GM18867 (cell line): Measurements from ENCODE around the gene ADCY7.
"Not testable (repeated sequence)": the region's sequence is repeated elsewhere in the genome, so short reads cannot be mapped to it uniquely, and the experiment has no call there.

Source experiments
- ATAC-seq: cut with Tn5 transposase; IDR thresholded peaks from one replicate; pipeline ENCODE4 v1.9.1; 2021; ENCODE audit warnings: mild to moderate bottlenecking, moderate library complexity; ENCODE audit not compliant: unreplicated experiment

The ADCY7 gene

GRCh38 chr16:50266337-50267091, at the start of gene ADCY7:
TSS of gene ADCY7 (plus strand) at chr16:50266551. CDS start at chr16:50288180, 21,629 bp downstream.
- peak; percentile 88 for ATAC-seq

GRCh38 chr16:50219402-50219975, 46.9 kb upstream of the ADCY7 start:
- no peak for ATAC-seq

GRCh38 chr16:50224286-50224685, 42.1 kb upstream of the ADCY7 start:
- ATAC-seq: no peak

- no peak for ATAC-seq
These were observed 39.2 kb upstream of the ADCY7 start for GRCh38 chr16:50227120-50227519.

GRCh38 chr16:50227665-50228064, 38.7 kb upstream of the ADCY7 start:
- no peak for ATAC-seq

- ATAC-seq: no peak
These were observed 37.9 kb upstream of the ADCY7 start for GRCh38 chr16:50228364-50228868.

GRCh38 chr16:50229149-50229726, 37.1 kb upstream of the ADCY7 start:
- no peak for ATAC-seq

GRCh38 chr16:50234771-50235556, 31.4 kb upstream of the ADCY7 start:
- no peak for ATAC-seq

- no peak for ATAC-seq
These were observed 30.8 kb upstream of the ADCY7 start for GRCh38 chr16:50235581-50235980.

GRCh38 chr16:50238314-50238713, 28.0 kb upstream of the ADCY7 start:
- no peak for ATAC-seq

- ATAC-seq: no peak
These were observed 27.5 kb upstream of the ADCY7 start for GRCh38 chr16:50238868-50239301.

- ATAC-seq: not testable (repeated sequence)
These were observed 23.3 kb upstream of the ADCY7 start for GRCh38 chr16:50243024-50243423.

- no peak for ATAC-seq
These were observed 22.2 kb upstream of the ADCY7 start for GRCh38 chr16:50244140-50244503.

- ATAC-seq: no peak
These were observed 21.6 kb upstream of the ADCY7 start for GRCh38 chr16:50244504-50245416.

GRCh38 chr16:50245417-50246298, 20.7 kb upstream of the ADCY7 start:
- peak; percentile 88 for ATAC-seq

GRCh38 chr16:50246299-50247122, 19.8 kb upstream of the ADCY7 start:
- peak; percentile 17 for ATAC-seq

- ATAC-seq: no peak
These were observed 19.0 kb upstream of the ADCY7 start for GRCh38 chr16:50247123-50247905.
